Measurements from ENCODE around the gene TXNRD1. TPM values are rescaled to one million over a fixed set of nuclear protein-coding genes. Genes with fewer than 3 reads are reported as not detected.

Gene TXNRD1
- total RNA-seq, 4 donors from 2014 or later = 129 to 230 (median 199) TPM

GRCh38 chr12:104204690-104205480, 10.7 kb upstream of the TXNRD1 start:
- intact Hi-C loops (cut with DNase I) = loop anchor here (5.0 to 10.0 kb wide), 2 partner anchors 152 to 670 kb away; no protein-coding TSS in a partner anchor

GRCh38 chr12:104207416-104208205, 8.0 kb upstream of the TXNRD1 start:
- intact Hi-C loops (cut with DNase I) = loop anchor here (10.0 kb wide), 1 partner anchor 667 kb away; no protein-coding TSS in a partner anchor
- no peaks in the 10 kb centered on the region for H3K36me3 ChIP-seq
- no peaks in the 10 kb centered on the region for H3K4me1 ChIP-seq
- no peaks in the 10 kb centered on the region for H3K27me3 ChIP-seq
- TF ChIP-seq CTCF (IDR thresholded peaks at IDR 0.05) = no peak
- no peak for TF ChIP-seq POLR2A (IDR thresholded peaks at IDR 0.05)
- WGBS, 2 donors = 89 to 92% methylated on average over 8 of the region's 8 CpGs
- no peak overlapping the region for H3K27ac ChIP-seq
- no peak for DNase-seq
- no peaks in the 10 kb centered on the region for H3K9me3 ChIP-seq
- H3K4me3 ChIP-seq (replicated peaks in 1 of 3) = no peak overlapping the region

More at GRCh38 chr12:104204690-104205480, 10.7 kb upstream of the TXNRD1 start:
- H3K9me3 ChIP-seq = no peaks in the 10 kb centered on the region
- H3K27me3 ChIP-seq = no peaks in the 10 kb centered on the region
- DNase-seq = no peak
- H3K4me3 ChIP-seq (replicated peaks in 1 of 3) = no peak overlapping the region
- no peaks in the 10 kb centered on the region for H3K4me1 ChIP-seq
- whole genome bisulfite sequencing, 2 donors = 85 to 91% methylated on average over 16 to 19 of the region's 19 CpGs
- no peaks in the 10 kb centered on the region for H3K36me3 ChIP-seq
- no peak overlapping the region for H3K27ac ChIP-seq
- TF ChIP-seq POLR2A (IDR thresholded peaks at IDR 0.05) (no peak), CTCF (IDR thresholded peaks at IDR 0.05) (no peak)

- H3K9me3 ChIP-seq = no peaks in the 10 kb centered on the region
- TF ChIP-seq POLR2A (IDR thresholded peaks at IDR 0.05) (no peak), CTCF (IDR thresholded peaks at IDR 0.05) (no peak)
- no peaks in the 10 kb centered on the region for H3K27me3 ChIP-seq
- no peak overlapping the region for H3K27ac ChIP-seq
- H3K4me1 ChIP-seq = peaks cover 0 to 9% of the 10 kb centered on the region in 2 donors
- H3K4me3 ChIP-seq (replicated peaks in 1 of 3) = no peak overlapping the region
- 88 to 91% methylated on average over 4 of the region's 4 CpGs for WGBS, 2 donors
- no peak for DNase-seq
- intact Hi-C loops (cut with DNase I) = no loop called here
- no peaks in the 10 kb centered on the region for H3K36me3 ChIP-seq
These were observed 3.1 kb upstream of the TXNRD1 start for GRCh38 chr12:104212516-104212915.

DNA sequence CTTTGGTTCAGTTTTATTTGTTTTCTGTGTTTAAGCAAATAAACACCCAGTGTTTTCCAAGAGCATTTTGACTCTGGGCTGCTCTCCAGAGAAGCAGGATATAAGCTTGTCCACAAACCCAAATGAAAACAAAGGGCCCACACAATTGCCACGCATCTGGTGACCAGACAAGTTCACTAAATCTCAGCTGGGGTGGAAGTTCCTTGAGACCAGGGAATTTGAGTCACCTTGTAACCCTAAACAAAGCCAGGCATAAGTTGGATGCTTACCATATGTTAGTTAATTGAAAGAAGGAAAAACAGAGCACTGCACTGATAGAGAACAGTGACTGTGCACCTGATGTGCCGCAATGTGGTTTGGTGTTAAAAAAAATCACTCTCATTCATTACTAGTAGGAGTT, 1.6 kb upstream of the TXNRD1 start:
- no peaks in the 10 kb centered on the region for H3K27me3 ChIP-seq
- H3K4me1 ChIP-seq = peaks cover 0 to 14% of the 10 kb centered on the region in 2 donors
- 85 to 91% methylated on average over 2 of the region's 2 CpGs for WGBS, 2 donors
- DNase-seq = no peak
- intact Hi-C loops (cut with DNase I) = no loop called here
- no peak overlapping the region for H3K4me3 ChIP-seq (replicated peaks in 1 of 3)
- H3K36me3 ChIP-seq = no peaks in the 10 kb centered on the region
- no peaks in the 10 kb centered on the region for H3K9me3 ChIP-seq
- H3K27ac ChIP-seq = no peak overlapping the region
- TF ChIP-seq CTCF (IDR thresholded peaks at IDR 0.05) = no peak
- TF ChIP-seq POLR2A (IDR thresholded peaks at IDR 0.05) = no peak

Data from thyroid gland (tissue), 4 donors.